ENCODE measurements around the gene BNIP3. TPM values are rescaled to one million over a fixed set of nuclear protein-coding genes. Genes with fewer than 3 reads are reported as not detected.

The BNIP3 gene
- total RNA-seq, 1 experiment from 2014 or later: 113 TPM

GRCh38 chr10:131994435-131994834 is 12.7 kb upstream of the BNIP3 start:
- Mint-ChIP-seq H3K9me3 (no peaks in the 10 kb centered on the region), H3K36me3 (no peaks in the 10 kb centered on the region), H3K27me3 (ENCODE audit: low read depth) (no peaks in the 10 kb centered on the region), H3K4me1 (peaks cover 37% of the 10 kb centered on the region), H3K27ac (no peak overlapping the region), H3K4me3 (no peak overlapping the region)
- DNase-seq (ENCODE audit: low spot score): no peak
- POLR2A ChIA-PET: no interaction called here
- TF ChIP-seq ZNF317 (CRISPR knock-in tag; IDR thresholded peaks at IDR 0.05; ENCODE audit: borderline replicate concordance, low read depth) (no peak), OVOL2 (CRISPR knock-in tag; IDR thresholded peaks at IDR 0.05; ENCODE audit: borderline replicate concordance) (no peak), ZNF416 (CRISPR knock-in tag; IDR thresholded peaks at IDR 0.05) (no peak), ERG (CRISPR knock-in tag; IDR thresholded peaks at IDR 0.05) (no peak), NFYB (CRISPR knock-in tag; conservative IDR thresholded peaks at IDR 0.05; ENCODE audit: low read depth) (no peak)
- no peak for ATAC-seq
- CTCF ChIA-PET: interaction anchor here (1.3 to 1.9 kb wide), 2 partner anchors 12 to 28 kb away, joined by 3 to 6 read pairs; no protein-coding TSS in a partner anchor

GRCh38 chr10:131993275-131993674 is 11.6 kb upstream of the BNIP3 start:
- peaks cover 7% of the 10 kb centered on the region; the same call in 1 of the 2 replicates for H3K9me3 Mint-ChIP-seq
- ChIA-PET POLR2A (no interaction called here), CTCF (interaction anchor here (1.0 to 1.9 kb wide), 3 partner anchors 13 to 30 kb away, joined by 3 to 6 read pairs (median 4); no protein-coding TSS in a partner anchor)
- TF ChIP-seq MAX (CRISPR knock-in tag; IDR thresholded peaks at IDR 0.05) (no peak), HMGA2 (CRISPR knock-in tag; IDR thresholded peaks at IDR 0.05) (no peak), GABPB1 (CRISPR knock-in tag; IDR thresholded peaks at IDR 0.05) (no peak), ZNF121 (CRISPR knock-in tag; IDR thresholded peaks at IDR 0.05) (no peak), FOXK1 (CRISPR knock-in tag; IDR thresholded peaks at IDR 0.05) (no peak), ZSCAN18 (CRISPR knock-in tag; IDR thresholded peaks at IDR 0.05) (no peak), ZNF232 (CRISPR knock-in tag; IDR thresholded peaks at IDR 0.05) (no peak), ZNF512 (CRISPR knock-in tag; IDR thresholded peaks at IDR 0.05; ENCODE audit: borderline replicate concordance) (no peak), USF2 (CRISPR knock-in tag; IDR thresholded peaks at IDR 0.05) (no peak), ZNF671 (CRISPR knock-in tag; IDR thresholded peaks at IDR 0.05) (no peak), CREM (CRISPR knock-in tag; IDR thresholded peaks at IDR 0.05) (no peak), ZNF281 (CRISPR knock-in tag; IDR thresholded peaks at IDR 0.05) (no peak), EMX1 (CRISPR knock-in tag; IDR thresholded peaks at IDR 0.05) (no peak), SOX15 (CRISPR knock-in tag; IDR thresholded peaks at IDR 0.05) (no peak), ZNF317 (CRISPR knock-in tag; IDR thresholded peaks at IDR 0.05; ENCODE audit: borderline replicate concordance, low read depth) (no peak), RORB (CRISPR knock-in tag; IDR thresholded peaks at IDR 0.05) (no peak), SP1 (CRISPR knock-in tag; conservative IDR thresholded peaks at IDR 0.05) (no peak), ZNF263 (CRISPR knock-in tag; IDR thresholded peaks at IDR 0.05; ENCODE audit: low read depth) (no peak), ATF3 (CRISPR knock-in tag; conservative IDR thresholded peaks at IDR 0.05) (no peak)
- H3K4me1 Mint-ChIP-seq: peaks cover 35% of the 10 kb centered on the region
- no peaks in the 10 kb centered on the region for H3K27me3 Mint-ChIP-seq (ENCODE audit: low read depth)
- no peak for ATAC-seq
- no peak overlapping the region for H3K4me3 Mint-ChIP-seq
- peaks cover 3% of the 10 kb centered on the region; the same call in 1 of the 2 replicates for H3K36me3 Mint-ChIP-seq
- no peak overlapping the region for H3K27ac Mint-ChIP-seq
- DNase-seq (ENCODE audit: low spot score): no peak

Data from WTC11 (cell line).